ENCODE results near the gene DENND5B.

GRCh38 chr12:31361730-31362114, 229.2 kb downstream of the DENND5B start:
- TF ChIP-seq CTCF (IDR thresholded peaks at IDR 0.05) (no peak), POLR2A (IDR thresholded peaks at IDR 0.05) (no peak), POLR2AphosphoS5 (IDR thresholded peaks at IDR 0.05) (no peak), EP300 (IDR thresholded peaks at IDR 0.05; ENCODE audit: low read depth) (no peak)
